Right kidney (tissue), 1 donor: ENCODE measurements around the gene PDRG1.
"Not testable (repeated sequence)": the region's sequence is repeated elsewhere in the genome, so short reads cannot be mapped to it uniquely, and the experiment has no call there.

Experiments used
- DNase-seq: peaks from one replicate; pipeline ENCODE4 v3.0.0-alpha.2; 2016

Gene PDRG1

GRCh38 chr20:31929631-31930030 lies 22.2 kb downstream of the PDRG1 start:
- DNase-seq: not testable (repeated sequence)

DNA sequence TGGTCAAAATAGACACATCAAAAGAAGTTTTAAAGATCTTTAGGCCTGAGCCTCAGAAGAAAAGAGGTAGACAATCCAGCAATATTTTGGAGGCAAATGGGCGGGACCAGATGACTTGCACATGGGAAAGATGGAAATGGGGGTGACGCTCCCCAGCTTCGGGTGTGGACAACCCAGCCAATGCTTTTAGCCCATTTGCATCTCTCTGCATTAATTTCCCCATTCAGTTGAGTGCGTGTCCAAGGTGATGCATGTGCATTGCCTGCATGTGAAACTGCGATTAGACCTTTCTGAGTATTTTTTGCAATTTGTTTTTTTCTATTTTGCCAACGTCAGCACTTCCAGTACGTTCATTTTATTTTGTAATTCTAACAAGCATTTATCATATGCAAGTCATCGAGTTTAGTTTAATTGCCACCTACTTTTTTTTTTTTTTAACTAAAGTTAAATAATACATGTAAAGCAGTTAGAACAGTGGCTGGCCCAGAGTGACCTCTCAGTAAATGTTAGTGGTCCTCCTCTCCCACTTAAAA lies 24.2 kb downstream of the PDRG1 start:
- no peak for DNase-seq

DNA sequence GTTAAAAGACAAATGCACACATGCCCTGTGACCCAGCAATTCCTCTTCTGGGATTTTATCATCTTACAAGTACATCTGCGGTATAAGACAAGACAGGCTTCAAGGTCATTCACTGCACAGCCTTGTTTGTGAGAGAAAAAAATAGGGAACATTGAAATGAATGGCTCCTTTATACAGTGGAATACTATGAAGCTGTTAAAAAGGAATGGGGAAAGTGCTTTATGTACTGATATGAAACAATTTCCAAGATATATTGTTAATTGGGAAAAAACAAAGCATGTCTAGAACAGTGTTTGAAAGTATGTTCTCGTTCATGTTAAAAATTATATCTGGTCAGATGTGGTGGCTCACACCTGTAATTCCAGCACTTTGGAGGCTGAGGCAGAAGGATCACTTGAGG lies 25.4 kb downstream of the PDRG1 start:
- no peak for DNase-seq

- no peak for DNase-seq
Observed at GRCh38 chr20:31925631-31926030, 26.2 kb downstream of the PDRG1 start.

DNA sequence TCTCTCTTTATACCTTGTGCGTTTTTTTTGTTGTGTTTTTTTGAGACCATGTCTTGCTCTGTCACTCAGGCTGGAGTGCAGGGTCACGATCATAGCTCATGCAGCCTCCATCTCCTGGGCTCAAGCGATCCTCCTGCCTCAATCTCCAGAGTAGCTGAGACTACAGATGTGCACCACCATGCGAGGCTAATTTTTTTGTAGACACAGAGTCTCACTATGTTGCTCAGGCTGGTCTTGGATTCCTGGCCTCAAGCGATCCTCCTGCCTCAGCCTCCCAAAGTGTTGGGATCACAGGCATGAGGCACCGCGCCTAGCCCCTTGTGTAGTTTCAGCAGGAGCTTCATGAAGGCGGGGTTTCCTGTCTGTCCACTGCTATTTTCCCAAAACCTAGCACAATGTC lies 27.3 kb downstream of the PDRG1 start:
- no peak for DNase-seq

- peak; percentile 20 for DNase-seq
Observed at GRCh38 chr20:31923388-31924331, 28.2 kb downstream of the PDRG1 start.

GRCh38 chr20:31922588-31922987 lies 29.3 kb downstream of the PDRG1 start:
- DNase-seq: no peak

GRCh38 chr20:31922181-31922580 lies 29.7 kb downstream of the PDRG1 start:
- no peak for DNase-seq

DNA sequence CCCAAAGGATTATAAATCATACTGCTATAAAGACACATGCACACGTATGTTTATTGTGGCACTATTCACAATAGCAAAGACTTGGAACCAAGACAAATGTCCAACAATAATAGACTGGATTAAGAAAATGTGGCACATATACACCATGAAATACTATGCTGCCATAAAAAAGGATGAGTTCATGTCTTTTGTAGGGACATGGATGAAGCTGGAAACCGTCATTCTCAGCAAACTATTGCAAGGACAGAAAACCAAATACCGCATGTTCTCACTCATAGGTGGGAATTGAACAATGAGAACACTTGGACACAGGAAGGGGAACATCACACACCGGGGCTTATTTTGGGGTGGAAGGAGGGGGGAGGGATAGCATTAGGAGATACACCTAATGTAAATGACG lies 30.4 kb downstream of the PDRG1 start:
- DNase-seq: not testable (repeated sequence)

DNA sequence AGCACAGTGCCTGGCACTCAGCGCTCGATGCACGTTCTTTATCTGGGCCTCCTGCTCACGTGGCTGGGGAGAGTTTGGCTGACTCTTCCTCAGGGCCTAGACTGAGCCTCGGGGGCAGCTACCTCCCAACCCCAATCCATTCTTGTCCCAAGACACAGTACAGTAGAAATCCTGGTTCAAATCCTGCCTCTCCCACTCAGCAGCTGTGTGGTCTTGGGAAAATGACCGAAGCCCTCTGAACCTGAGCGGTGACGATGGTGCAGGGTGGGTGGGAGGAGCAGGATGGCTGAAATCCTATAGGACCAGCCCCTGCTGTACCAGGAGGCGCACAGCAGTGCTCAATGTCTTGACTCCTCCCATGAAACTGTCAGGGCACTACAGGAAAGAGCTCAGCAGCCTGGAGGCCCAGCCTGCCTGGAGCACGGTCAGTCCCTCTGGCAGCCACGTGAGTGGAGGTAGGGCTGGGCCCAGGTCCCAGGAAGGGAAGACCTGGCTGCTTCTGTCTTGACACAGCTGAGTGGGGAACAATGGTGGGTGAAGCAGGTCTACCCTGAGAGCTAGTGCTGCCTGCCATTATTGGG lies 31.5 kb downstream of the PDRG1 start:
- no peak for DNase-seq

GRCh38 chr20:31919410-31920155 lies 32.3 kb downstream of the PDRG1 start:
- DNase-seq: no peak

DNA sequence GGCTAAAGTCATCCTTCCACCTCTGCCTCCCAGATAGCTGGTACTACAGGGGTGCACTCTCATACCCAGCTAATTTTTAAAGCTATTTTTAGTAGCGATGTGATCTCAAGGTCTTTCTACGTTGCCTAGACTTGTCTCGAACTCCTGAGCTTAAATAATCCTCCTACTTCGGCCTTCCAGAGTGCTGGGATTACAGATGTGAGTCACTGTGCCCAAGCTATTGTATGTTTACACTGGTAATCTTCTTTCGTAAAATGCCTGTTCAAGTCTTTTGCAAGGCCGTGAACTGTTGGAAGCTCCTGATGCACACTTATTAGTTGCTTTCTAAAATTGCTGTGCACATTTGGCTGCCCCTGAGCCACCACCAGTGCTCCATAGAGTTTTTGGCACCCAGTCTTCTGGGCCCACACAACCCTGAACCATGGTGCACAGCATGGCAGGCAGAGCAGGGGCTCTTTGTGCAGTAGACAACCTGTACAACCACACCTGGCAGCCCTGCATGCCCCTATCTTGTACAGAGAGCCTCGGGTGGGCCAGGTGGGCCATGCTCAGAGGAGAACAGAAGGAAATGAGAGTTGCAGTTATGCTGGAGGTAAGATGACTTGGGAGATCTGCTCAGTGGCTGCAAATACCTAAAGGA lies 33.3 kb downstream of the PDRG1 start:
- DNase-seq: no peak

- not testable (repeated sequence) for DNase-seq
Observed at GRCh38 chr20:31917962-31918412, 33.9 kb downstream of the PDRG1 start.

DNA sequence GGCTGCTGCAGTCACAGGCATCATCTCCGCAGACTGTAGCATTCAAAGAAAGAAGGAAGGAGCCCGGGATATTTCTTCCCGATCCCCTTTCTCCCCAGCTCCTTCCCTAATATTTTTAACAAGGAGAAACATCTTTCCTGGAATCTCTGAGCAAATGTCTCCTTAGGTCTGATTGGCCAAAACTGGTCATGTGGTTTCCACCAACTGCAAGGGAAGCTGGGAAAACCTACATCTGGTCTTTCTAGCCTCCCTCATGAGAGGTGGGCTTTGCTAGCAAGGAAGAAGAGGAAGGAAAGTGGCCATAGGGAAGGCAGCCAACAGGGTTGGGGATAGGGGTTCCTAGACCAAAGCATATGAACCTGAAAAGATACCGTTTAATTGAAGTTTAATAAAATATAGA lies 35.1 kb downstream of the PDRG1 start:
- DNase-seq: no peak

- no peak for DNase-seq
Observed at GRCh38 chr20:31915491-31916280, 36.2 kb downstream of the PDRG1 start.

- DNase-seq: no peak
Observed at GRCh38 chr20:31914170-31914569, 37.7 kb downstream of the PDRG1 start.

- no peak for DNase-seq
Observed at GRCh38 chr20:31913431-31914157, 38.3 kb downstream of the PDRG1 start.

- DNase-seq: no peak
Observed at GRCh38 chr20:31910071-31910803, 41.6 kb downstream of the PDRG1 start.

DNA sequence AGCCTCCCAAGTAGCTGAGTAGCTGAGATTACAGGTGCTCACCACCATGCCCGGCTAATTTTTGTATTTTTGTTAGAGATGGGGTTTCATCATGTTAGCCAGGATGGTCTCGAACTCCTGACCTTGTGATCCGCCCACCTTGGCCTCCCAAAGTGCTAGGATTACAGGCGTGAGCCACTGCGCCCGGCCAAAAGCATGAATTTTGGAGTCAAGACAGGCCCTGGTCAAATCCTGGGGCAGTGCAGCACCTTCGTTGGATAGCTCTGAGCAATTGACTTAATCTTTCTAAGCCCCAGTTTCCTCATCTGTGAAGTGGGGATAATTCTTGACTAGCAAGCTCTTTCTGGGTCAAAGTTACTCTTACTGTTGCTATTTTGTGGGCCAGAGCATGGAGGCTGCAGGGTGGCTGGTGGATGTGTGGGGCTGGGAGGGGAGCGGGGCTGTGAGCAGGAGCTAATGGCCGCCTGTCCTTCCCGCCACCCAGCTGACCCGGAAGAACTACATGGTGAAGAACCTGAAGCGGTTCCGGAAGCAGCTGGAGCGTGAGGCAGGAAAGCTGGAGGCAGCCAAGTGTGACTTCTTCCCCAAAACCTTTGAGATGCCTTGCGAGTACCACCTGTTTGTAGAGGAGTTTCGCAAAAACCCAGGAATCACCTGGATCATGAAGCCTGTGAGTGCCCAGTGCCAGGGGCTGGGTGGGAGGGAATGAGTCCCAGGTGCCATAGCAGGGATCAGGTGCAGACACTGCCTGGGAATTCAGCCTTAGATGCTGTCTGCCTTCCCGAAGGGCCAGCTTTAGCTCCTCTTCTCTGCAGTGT lies 42.4 kb downstream of the PDRG1 start:
- DNase-seq: no peak
